Caki2 (cell line): ENCODE results near the gene ENO2. TPM values are rescaled to one million over a fixed set of nuclear protein-coding genes. Genes with fewer than 3 reads are reported as not detected.

Experiments used
- DNase-seq: peaks from one replicate; pipeline ENCODE4 v3.0.0-alpha.2; 2015; ENCODE audit warnings: low read depth
- in situ Hi-C: cut with HindIII; loops from 2 replicates; pipeline ENCODE4 v1.10.0; 2016; ENCODE audit warnings: low sequenced_read_pairs, low pct_unique_long_range_greater_than_20kb, mixed read lengths
- total RNA-seq: library from RNA; depleted of rRNA; stranded (reverse); fragments of >200 nt; shearing (Covaris generic); gene quantifications from 2 replicates; pipeline ENCODE4 v1.2.3, GENCODE V29; 2014; ENCODE audit warnings: low replicate concordance

Gene ENO2
- total RNA-seq, 1 experiment from 2014 or later, result 127 TPM

GRCh38 chr12:6954316-6955107 lies 40.1 kb downstream of the ENO2 start:
- in situ Hi-C loops, result no loop called here
- no peak for DNase-seq

- no peak for DNase-seq
- in situ Hi-C loops, result no loop called here
Measured at GRCh38 chr12:6955108-6956020, 41.0 kb downstream of the ENO2 start.

GRCh38 chr12:6956021-6956727 lies 41.8 kb downstream of the ENO2 start:
- no peak for DNase-seq
- in situ Hi-C loops, result no loop called here

- DNase-seq, result no peak
- in situ Hi-C loops, result no loop called here
Measured at GRCh38 chr12:6957151-6957701, 42.8 kb downstream of the ENO2 start.

- DNase-seq, result no peak
Measured at GRCh38 chr12:6957741-6958608, 43.6 kb downstream of the ENO2 start.

GRCh38 chr12:6958609-6959057 lies 44.3 kb downstream of the ENO2 start:
- no peak for DNase-seq
- in situ Hi-C loops, result no loop called here

More at GRCh38 chr12:6957741-6958608, 43.6 kb downstream of the ENO2 start:
- in situ Hi-C loops, result no loop called here

- in situ Hi-C loops, result no loop called here
- no peak for DNase-seq
Measured at GRCh38 chr12:6959058-6959804, 44.9 kb downstream of the ENO2 start.

- DNase-seq, result no peak
- in situ Hi-C loops, result no loop called here
Measured at GRCh38 chr12:6959805-6960592, 45.6 kb downstream of the ENO2 start.

- in situ Hi-C loops, result no loop called here
- no peak for DNase-seq
Measured at GRCh38 chr12:6960593-6961277, 46.4 kb downstream of the ENO2 start.

GRCh38 chr12:6961278-6961694 lies 46.9 kb downstream of the ENO2 start:
- in situ Hi-C loops, result no loop called here

GRCh38 chr12:6961695-6962284 lies 47.4 kb downstream of the ENO2 start:
- DNase-seq, result peak; percentile 59

More at GRCh38 chr12:6961278-6961694, 46.9 kb downstream of the ENO2 start:
- DNase-seq, result no peak

GRCh38 chr12:6962285-6963015 lies 48.1 kb downstream of the ENO2 start:
- in situ Hi-C loops, result no loop called here
- no peak for DNase-seq

More at GRCh38 chr12:6961695-6962284, 47.4 kb downstream of the ENO2 start:
- in situ Hi-C loops, result no loop called here

- no peak for DNase-seq
- in situ Hi-C loops, result no loop called here
Measured at GRCh38 chr12:6963016-6963731, 48.8 kb downstream of the ENO2 start.
